Subcutaneous adipose tissue (tissue), 4 donors: Measurements from ENCODE around the gene UBALD2. TPM values are rescaled to one million over a fixed set of nuclear protein-coding genes. Genes with fewer than 3 reads are reported as not detected.

Source experiments
- CTCF ChIP-seq: fragments of 450-650 bp; IDR thresholded peaks from one replicate; pipeline ENCODE4 v1.5.1; 2016; ENCODE audit warnings: low read depth, mild to moderate bottlenecking, control low read depth, antibody characterized with exemption, moderate library complexity
- total RNA-seq, 4 donors: library from RNA; depleted of rRNA; stranded (reverse); fragments of >200 nt; gene quantifications; one replicate each; pipeline ENCODE4 v1.1.0, GENCODE V29; 2016

UBALD2 gene
- total RNA-seq, 4 donors from 2014 or later, result 12.6 to 21.9 (median 15.0) TPM

GRCh38 chr17:76277300-76278267, 12.4 kb downstream of the UBALD2 start:
- TF ChIP-seq CTCF, result no peak

GRCh38 chr17:76278268-76278908, 13.2 kb downstream of the UBALD2 start:
- TF ChIP-seq CTCF, result no peak

GRCh38 chr17:76278952-76279741, 14.0 kb downstream of the UBALD2 start:
- TF ChIP-seq CTCF, result no peak

GRCh38 chr17:76279742-76280287, 14.7 kb downstream of the UBALD2 start:
- no peak for TF ChIP-seq CTCF

GRCh38 chr17:76280650-76281049, 15.5 kb downstream of the UBALD2 start:
- no peak for TF ChIP-seq CTCF

- TF ChIP-seq CTCF, result no peak
These were observed 16.6 kb downstream of the UBALD2 start for GRCh38 chr17:76281573-76282371.
